Measurements from ENCODE around the gene CYSRT1.

Gene CYSRT1

DNA sequence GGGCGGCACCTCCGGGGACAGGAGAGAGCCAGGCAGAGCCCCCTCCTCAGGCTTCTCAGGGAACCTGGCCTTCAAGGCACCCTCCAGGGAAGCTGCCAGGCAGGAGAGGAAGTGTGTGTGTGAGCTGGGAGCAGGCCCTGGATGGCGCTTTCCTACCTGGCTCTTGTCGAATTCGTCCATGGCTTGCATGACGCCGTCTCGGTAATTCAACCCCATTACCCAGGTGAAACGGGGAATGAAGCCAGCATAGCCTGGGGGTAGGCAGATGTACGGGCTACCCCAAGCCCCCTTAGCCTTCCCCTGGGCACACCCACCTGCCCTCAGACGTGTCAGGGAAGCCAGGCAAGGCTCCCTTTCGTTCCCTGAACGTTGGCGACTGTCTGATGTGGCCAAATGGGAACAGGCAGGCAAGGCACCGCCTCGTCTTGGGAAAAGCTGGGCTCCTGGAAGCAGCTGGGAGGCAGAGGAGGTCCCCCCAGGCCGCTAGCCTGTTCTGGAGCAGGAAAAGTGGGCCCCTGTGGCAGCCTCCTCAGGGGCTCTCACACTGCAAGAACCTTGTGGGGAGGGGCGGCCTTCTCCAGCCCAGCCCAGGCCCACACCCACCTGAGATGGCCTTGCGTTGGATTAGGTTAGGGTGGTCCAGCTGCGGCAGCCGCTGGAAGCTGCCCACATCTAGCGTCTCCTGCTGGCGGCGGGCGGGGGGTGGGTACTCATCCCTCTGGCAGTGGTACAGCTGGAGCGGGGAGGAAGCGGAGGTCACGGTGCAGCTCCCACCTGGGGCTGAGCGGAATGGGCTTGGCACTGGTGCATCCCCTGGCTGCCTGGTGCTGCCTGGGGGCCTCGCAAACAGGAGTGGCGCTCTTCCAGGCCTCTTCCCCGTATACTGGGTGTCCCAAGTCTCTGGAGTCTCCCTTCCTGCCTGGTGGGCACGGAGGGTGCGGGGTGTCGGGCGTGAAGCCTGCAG is 19.8 kb downstream of the CYSRT1 start:
- DNase-seq (ENCODE audit: low spot score), result no peak
- TF ChIP-seq, protein P1, sequence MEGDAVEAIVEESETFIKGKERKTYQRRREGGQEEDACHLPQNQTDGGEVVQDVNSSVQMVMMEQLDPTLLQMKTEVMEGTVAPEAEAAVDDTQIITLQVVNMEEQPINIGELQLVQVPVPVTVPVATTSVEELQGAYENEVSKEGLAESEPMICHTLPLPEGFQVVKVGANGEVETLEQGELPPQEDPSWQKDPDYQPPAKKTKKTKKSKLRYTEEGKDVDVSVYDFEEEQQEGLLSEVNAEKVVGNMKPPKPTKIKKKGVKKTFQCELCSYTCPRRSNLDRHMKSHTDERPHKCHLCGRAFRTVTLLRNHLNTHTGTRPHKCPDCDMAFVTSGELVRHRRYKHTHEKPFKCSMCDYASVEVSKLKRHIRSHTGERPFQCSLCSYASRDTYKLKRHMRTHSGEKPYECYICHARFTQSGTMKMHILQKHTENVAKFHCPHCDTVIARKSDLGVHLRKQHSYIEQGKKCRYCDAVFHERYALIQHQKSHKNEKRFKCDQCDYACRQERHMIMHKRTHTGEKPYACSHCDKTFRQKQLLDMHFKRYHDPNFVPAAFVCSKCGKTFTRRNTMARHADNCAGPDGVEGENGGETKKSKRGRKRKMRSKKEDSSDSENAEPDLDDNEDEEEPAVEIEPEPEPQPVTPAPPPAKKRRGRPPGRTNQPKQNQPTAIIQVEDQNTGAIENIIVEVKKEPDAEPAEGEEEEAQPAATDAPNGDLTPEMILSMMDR (IDR thresholded peaks at IDR 0.05; ENCODE audit: extremely low read depth, missing control alignments), result no peak

DNA sequence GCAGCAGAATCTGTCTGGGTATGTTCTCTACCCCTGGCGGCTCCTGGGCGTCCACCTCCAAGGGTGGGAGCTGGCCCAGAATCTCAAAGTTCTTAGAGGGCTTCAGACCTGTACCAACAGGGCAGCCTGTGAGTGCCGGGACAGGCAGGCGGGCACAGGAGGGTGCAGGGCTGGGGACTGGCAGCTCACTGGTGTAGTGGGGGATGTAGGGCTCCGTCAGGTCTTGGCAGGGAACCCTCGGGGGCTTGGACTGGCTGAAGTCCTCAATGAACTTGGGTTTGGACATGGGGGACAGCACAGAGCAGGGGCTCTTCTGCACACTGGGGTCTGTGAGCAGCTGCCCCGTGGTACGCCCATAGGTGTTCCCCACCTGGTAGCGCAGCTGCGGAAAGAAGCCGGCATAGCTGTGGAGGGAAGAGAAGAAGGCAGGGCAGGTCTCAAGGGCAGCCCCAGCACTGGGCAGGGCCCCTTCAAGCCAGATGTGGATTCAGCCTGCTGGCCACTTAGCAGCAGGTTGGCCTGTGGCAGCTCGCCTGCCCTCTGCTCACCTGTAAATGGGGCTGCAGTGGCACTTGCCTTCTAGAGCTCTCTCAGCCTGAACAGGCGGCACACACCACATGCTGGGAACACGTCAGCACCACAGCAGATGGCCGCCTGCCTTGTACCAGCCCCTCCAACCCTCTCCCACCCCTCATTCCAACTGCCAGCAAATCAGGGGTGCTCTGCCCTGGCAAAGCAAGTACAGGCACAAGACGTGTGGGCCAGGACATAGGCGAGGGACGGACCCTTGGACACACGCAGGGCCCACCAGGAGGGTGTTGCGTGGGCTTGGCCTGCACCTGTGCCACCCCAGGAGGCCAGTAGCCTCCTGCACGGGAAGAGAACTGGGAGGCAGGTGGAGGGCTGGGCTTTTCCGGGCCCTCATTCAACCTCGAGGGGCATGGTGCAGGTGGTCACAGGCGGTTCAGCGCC is 20.8 kb downstream of the CYSRT1 start:
- TF ChIP-seq, protein P1 (IDR thresholded peaks at IDR 0.05; ENCODE audit: extremely low read depth, missing control alignments), result no peak
- no peak for DNase-seq (ENCODE audit: low spot score)

DNA sequence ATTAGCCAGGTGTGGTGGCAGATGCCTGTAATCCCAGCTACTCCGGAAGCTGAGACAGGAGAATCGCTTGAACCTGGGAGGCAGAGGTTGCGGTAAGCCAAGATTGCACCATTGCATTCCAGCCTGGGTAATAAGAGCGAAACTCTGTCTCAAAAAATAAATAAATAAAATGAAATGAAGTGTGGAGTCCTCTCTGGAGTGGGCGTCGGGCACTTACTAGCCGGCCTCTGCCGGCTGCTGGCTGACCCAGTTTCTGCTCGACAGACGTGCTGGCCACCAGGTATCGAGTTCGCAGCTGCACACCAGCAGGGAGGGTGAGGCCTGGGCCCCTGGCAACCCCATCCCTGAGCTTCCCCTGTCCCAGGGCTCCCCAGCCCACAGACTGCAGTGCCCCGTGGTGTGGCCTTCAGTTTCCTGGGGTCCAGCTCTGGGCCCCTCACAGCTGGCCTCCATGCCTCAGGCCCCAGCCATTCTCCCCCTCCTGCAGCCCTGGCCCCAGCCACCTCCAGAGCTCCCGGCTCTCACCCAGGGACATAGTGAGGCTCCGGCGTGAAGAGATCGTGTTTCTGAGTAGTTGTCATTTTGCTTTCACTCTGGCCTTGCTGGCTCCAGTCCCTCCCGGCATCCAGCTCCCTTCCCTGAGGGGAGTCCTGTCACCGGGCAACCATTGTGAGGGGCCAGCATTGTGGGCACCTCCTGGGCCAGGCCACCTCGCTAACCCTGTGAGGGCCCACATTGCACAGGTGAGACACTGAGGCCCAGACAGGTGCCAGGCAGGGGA is 22.4 kb downstream of the CYSRT1 start:
- no peak for DNase-seq (ENCODE audit: low spot score)
- TF ChIP-seq, protein P1 (IDR thresholded peaks at IDR 0.05; ENCODE audit: extremely low read depth, missing control alignments), result no peak

DNA sequence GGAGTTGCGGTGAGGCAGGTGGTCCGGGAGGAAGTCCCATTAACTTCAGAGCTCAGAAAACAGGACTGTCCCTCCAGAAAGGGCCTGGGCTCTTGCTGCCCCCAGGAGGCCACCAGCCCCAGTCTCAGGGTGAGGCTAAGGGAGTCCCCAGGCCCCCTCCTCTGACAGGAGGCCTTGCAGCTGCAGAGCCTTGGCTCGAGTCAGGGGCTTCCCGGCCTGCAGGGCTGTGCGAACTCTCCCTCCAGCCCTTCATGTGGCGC is 22.9 kb downstream of the CYSRT1 start:
- DNase-seq (ENCODE audit: low spot score), result no peak
- TF ChIP-seq, protein P1 (IDR thresholded peaks at IDR 0.05; ENCODE audit: extremely low read depth, missing control alignments), result no peak

DNA sequence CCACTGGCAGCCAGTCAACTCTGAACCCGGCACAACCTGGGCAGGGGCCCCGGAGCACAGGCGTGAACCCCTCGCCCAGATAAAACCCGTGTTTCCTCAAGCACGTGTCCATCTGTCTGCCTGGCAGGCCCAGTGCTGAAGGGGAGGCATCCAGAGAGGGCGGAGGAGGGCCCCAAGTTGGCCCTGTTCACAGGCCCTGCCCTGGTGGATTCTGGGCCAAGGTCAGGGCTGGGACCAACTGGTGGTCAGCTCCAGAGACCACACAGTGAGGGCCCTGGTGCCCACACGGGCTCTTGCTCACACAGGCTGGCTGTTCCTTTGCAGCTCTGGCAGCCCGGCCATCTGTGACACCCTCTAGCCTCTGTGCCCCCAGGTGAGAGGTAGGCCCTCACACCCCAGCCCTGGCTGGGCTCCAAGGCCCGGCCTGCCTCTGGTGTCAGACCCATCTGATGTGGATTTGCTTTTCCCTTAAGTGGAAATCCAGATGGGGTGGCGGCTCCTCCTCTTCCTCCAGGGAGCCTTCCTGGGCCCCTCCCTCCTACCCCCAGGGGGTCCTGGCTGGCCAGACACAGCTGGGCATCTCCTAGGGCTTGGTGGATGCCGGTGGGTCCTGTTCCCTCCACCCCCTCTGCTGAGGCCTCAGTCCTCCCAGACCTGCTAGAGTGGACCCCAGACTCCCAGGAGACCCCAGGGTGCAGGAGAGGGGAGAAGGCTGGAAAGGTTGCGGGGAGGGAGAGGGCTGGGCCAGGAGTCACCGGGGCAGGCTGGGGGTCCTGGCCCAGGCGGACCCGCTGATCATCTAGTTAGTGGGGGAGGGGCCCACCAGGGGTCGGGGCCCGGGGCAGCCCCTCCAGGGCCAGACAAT is 25.6 kb downstream of the CYSRT1 start:
- TF ChIP-seq, protein P1 (IDR thresholded peaks at IDR 0.05; ENCODE audit: extremely low read depth, missing control alignments), result no peak
- DNase-seq (ENCODE audit: low spot score), result no peak

DNA sequence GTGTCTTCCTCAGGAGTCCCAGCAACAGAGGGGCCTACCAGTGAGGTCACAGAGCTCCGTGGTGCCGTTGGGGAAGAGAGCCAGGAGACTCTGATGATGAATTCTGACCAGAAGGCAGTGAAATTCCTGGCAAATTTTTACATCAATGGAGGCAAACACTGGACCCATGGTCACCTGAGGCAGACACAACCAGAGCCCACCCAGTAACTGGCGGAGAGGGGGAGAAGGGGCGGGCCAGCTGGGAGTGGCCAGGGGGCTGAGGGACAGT is 26.2 kb downstream of the CYSRT1 start, which contains the start of gene STPG3:
Gene STPG3 (plus strand): TSS at position 93 of the 268 bp plus-strand sequence. CDS start 1 bp downstream, at position 94.
- TF ChIP-seq, protein P1 (IDR thresholded peaks at IDR 0.05; ENCODE audit: extremely low read depth, missing control alignments), result no peak
- DNase-seq (ENCODE audit: low spot score), result no peak

Data from GM20000 (cell line).